Fibroblast of lung (primary cell): ENCODE measurements around the gene OXCT1.
"Not testable (repeated sequence)": the region's sequence is repeated elsewhere in the genome, so short reads cannot be mapped to it uniquely, and the experiment has no call there.

Source experiments
- EZH2 ChIP-seq: IDR thresholded peaks from 2 replicates; pipeline ENCODE4 v1.5.1; 2012; ENCODE audit warnings: low read length, control low read depth, mild to moderate bottlenecking; ENCODE audit errors: missing control alignments
- TF ChIP-seq, protein P1 (sequence below), 2 donors: IDR thresholded peaks in 1 of 2; conservative IDR thresholded peaks in 1 of 2; 1 replicate in 1 of 2; 2 replicates in 1 of 2; pipeline ENCODE4 v1.5.1; 2011 to 2012; ENCODE audit warnings: low read length in 2 of 2, control low read depth in 1 of 2, inconsistent platforms in 1 of 2, low read depth in 1 of 2, mild to moderate bottlenecking in 1 of 2

DNA sequence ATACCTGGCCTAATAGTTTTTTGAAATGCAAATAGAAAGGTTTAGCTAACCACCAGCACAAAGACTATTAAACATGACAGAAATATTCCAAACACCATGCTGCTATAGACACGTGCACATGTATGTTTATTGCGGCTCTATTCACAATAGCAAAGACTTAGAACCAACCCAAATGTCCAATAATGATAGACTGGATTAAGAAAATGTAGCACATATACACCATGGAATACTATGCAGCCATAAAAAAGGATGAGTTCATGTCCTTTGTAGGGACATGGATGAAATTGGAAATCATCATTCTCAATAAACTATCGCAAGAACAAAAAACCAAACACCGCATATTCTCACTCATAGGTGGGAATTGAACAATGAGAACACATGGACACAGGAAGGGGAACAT, 55.9 kb downstream of the OXCT1 start:
- TF ChIP-seq, protein P1, sequence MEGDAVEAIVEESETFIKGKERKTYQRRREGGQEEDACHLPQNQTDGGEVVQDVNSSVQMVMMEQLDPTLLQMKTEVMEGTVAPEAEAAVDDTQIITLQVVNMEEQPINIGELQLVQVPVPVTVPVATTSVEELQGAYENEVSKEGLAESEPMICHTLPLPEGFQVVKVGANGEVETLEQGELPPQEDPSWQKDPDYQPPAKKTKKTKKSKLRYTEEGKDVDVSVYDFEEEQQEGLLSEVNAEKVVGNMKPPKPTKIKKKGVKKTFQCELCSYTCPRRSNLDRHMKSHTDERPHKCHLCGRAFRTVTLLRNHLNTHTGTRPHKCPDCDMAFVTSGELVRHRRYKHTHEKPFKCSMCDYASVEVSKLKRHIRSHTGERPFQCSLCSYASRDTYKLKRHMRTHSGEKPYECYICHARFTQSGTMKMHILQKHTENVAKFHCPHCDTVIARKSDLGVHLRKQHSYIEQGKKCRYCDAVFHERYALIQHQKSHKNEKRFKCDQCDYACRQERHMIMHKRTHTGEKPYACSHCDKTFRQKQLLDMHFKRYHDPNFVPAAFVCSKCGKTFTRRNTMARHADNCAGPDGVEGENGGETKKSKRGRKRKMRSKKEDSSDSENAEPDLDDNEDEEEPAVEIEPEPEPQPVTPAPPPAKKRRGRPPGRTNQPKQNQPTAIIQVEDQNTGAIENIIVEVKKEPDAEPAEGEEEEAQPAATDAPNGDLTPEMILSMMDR (conservative IDR thresholded peaks at IDR 0.05 in 1 of 2, IDR thresholded peaks at IDR 0.05 in 1 of 2; ENCODE audit: low read depth in 1 of 2, low read length in 2 of 2), result not testable (repeated sequence)
- TF ChIP-seq EZH2, result not testable (repeated sequence)
